ENCODE data around the gene MC3R.
"Not testable (repeated sequence)": the region's sequence is repeated elsewhere in the genome, so short reads cannot be mapped to it uniquely, and the experiment has no call there.

The MC3R gene

GRCh38 chr20:56211051-56211450 is 37.5 kb upstream of the MC3R start:
- no peak for DNase-seq (ENCODE audit: low read depth, low spot score)
- no peak for TF ChIP-seq SUZ12 (IDR thresholded peaks at IDR 0.05; ENCODE audit: extremely low read depth, insufficient read depth, insufficient read length)
- TF ChIP-seq ZNF274 (IDR thresholded peaks at IDR 0.05; ENCODE audit: low read depth, low read length): no peak
- no peak for TF ChIP-seq YY1 (IDR thresholded peaks at IDR 0.05; ENCODE audit: insufficient read depth, insufficient read length)
- Histone ChIP-seq H3K9me3 (ENCODE audit: insufficient read depth, low read length) (peaks cover 21% of the 10 kb centered on the region; the same call in 1 of the 2 replicates), H3K4me1 (ENCODE audit: insufficient read depth, insufficient read length) (no peaks in the 10 kb centered on the region), H3K4me3 (ENCODE audit: insufficient read length, low read depth) (no peak overlapping the region), H3K9ac (ENCODE audit: insufficient read length, low read depth) (no peak overlapping the region), H3K36me3 (ENCODE audit: insufficient read depth, insufficient read length, low read length) (no peaks in the 10 kb centered on the region), H3K27me3 (ENCODE audit: insufficient read depth, insufficient read length) (no peaks in the 10 kb centered on the region)

GRCh38 chr20:56212091-56212490 is 36.4 kb upstream of the MC3R start:
- Histone ChIP-seq H3K4me3 (ENCODE audit: insufficient read length, low read depth) (no peak overlapping the region), H3K36me3 (ENCODE audit: insufficient read depth, insufficient read length, low read length) (no peaks in the 10 kb centered on the region), H3K9ac (ENCODE audit: insufficient read length, low read depth) (no peak overlapping the region), H3K27me3 (ENCODE audit: insufficient read depth, insufficient read length) (no peaks in the 10 kb centered on the region), H3K9me3 (ENCODE audit: insufficient read depth, low read length) (peaks cover 20% of the 10 kb centered on the region; the same call in 1 of the 2 replicates), H3K4me1 (ENCODE audit: insufficient read depth, insufficient read length) (no peaks in the 10 kb centered on the region)
- DNase-seq (ENCODE audit: low read depth, low spot score): no peak
- TF ChIP-seq YY1 (IDR thresholded peaks at IDR 0.05; ENCODE audit: insufficient read depth, insufficient read length): no peak
- no peak for TF ChIP-seq SUZ12 (IDR thresholded peaks at IDR 0.05; ENCODE audit: extremely low read depth, insufficient read depth, insufficient read length)
- no peak for TF ChIP-seq ZNF274 (IDR thresholded peaks at IDR 0.05; ENCODE audit: low read depth, low read length)

GRCh38 chr20:56213321-56213720 is 35.2 kb upstream of the MC3R start:
- H3K9me3 ChIP-seq (ENCODE audit: insufficient read depth, low read length): peaks cover 10% of the 10 kb centered on the region; the same call in 1 of the 2 replicates
- H3K27me3 ChIP-seq (ENCODE audit: insufficient read depth, insufficient read length): no peaks in the 10 kb centered on the region
- H3K4me1 ChIP-seq (ENCODE audit: insufficient read depth, insufficient read length): no peaks in the 10 kb centered on the region
- no peaks in the 10 kb centered on the region for H3K36me3 ChIP-seq (ENCODE audit: insufficient read depth, insufficient read length, low read length)
- no peak for DNase-seq (ENCODE audit: low read depth, low spot score)
- TF ChIP-seq YY1 (IDR thresholded peaks at IDR 0.05; ENCODE audit: insufficient read depth, insufficient read length) (no peak), SUZ12 (IDR thresholded peaks at IDR 0.05; ENCODE audit: extremely low read depth, insufficient read depth, insufficient read length) (no peak), ZNF274 (IDR thresholded peaks at IDR 0.05; ENCODE audit: low read depth, low read length) (no peak)
- no peak overlapping the region for H3K4me3 ChIP-seq (ENCODE audit: insufficient read length, low read depth)
- no peak overlapping the region for H3K9ac ChIP-seq (ENCODE audit: insufficient read length, low read depth)

- H3K27me3 ChIP-seq (ENCODE audit: insufficient read depth, insufficient read length): no peaks in the 10 kb centered on the region
- H3K9ac ChIP-seq (ENCODE audit: insufficient read length, low read depth): no peak overlapping the region
- TF ChIP-seq ZNF274 (IDR thresholded peaks at IDR 0.05; ENCODE audit: low read depth, low read length) (no peak), YY1 (IDR thresholded peaks at IDR 0.05; ENCODE audit: insufficient read depth, insufficient read length) (no peak), SUZ12 (IDR thresholded peaks at IDR 0.05; ENCODE audit: extremely low read depth, insufficient read depth, insufficient read length) (no peak)
- no peak overlapping the region for H3K4me3 ChIP-seq (ENCODE audit: insufficient read length, low read depth)
- H3K36me3 ChIP-seq (ENCODE audit: insufficient read depth, insufficient read length, low read length): no peaks in the 10 kb centered on the region
- no peak for DNase-seq (ENCODE audit: low read depth, low spot score)
- H3K4me1 ChIP-seq (ENCODE audit: insufficient read depth, insufficient read length): no peaks in the 10 kb centered on the region
- H3K9me3 ChIP-seq (ENCODE audit: insufficient read depth, low read length): peaks cover 20% of the 10 kb centered on the region
Observed at GRCh38 chr20:56215115-56215514, 33.4 kb upstream of the MC3R start.

DNA sequence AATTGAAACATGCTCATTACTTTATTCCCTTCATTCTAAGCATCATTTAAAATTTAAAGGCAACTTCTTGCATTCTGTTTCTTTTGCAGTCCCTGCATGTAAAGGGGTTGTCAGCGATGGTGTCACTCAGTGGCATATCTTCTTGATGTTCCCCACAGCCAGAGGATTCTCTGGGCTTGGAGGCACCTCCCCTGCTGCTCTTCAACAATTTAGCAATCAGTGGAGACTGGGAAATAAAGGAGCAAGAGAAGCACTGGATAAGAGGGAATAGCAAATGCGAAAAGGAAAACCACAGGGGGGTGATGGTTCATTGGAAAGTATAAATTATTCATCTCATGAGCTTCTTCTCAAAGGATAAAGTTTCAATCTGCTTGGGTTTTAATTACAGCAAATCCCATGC is 30.7 kb upstream of the MC3R start:
- Histone ChIP-seq H3K4me1 (ENCODE audit: insufficient read depth, insufficient read length) (no peaks in the 10 kb centered on the region), H3K27me3 (ENCODE audit: insufficient read depth, insufficient read length) (no peaks in the 10 kb centered on the region), H3K9me3 (ENCODE audit: insufficient read depth, low read length) (peaks cover 33% of the 10 kb centered on the region), H3K4me3 (ENCODE audit: insufficient read length, low read depth) (no peak overlapping the region), H3K9ac (ENCODE audit: insufficient read length, low read depth) (no peak overlapping the region), H3K36me3 (ENCODE audit: insufficient read depth, insufficient read length, low read length) (no peaks in the 10 kb centered on the region)
- DNase-seq (ENCODE audit: low read depth, low spot score): peak; percentile 77
- TF ChIP-seq SUZ12 (IDR thresholded peaks at IDR 0.05; ENCODE audit: extremely low read depth, insufficient read depth, insufficient read length): no peak
- no peak for TF ChIP-seq ZNF274 (IDR thresholded peaks at IDR 0.05; ENCODE audit: low read depth, low read length)
- TF ChIP-seq YY1 (IDR thresholded peaks at IDR 0.05; ENCODE audit: insufficient read depth, insufficient read length): no peak

DNA sequence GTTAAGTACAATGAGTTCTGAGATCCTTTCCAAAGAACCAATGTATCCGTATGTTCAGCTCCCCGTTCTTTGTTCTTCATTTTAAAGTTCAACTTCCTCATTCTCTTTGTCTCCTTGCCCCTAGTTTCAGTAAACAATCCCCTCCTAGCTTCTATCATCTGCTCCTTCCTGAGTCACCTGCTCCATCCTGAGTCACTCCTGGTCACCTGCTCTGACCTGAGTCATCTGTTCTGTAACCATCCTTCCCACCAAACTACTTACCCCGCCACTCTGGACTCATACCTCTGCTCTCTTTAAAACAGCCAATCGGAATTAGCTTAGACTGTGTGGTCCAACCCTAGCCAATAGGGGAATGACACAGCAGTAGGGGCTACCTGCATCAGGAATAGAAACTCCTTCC is 27.3 kb upstream of the MC3R start:
- H3K4me3 ChIP-seq (ENCODE audit: insufficient read length, low read depth); H3K36me3 ChIP-seq (ENCODE audit: insufficient read depth, insufficient read length, low read length); H3K27me3 ChIP-seq (ENCODE audit: insufficient read depth, insufficient read length); H3K9ac ChIP-seq (ENCODE audit: insufficient read length, low read depth); H3K4me1 ChIP-seq (ENCODE audit: insufficient read depth, insufficient read length); DNase-seq (ENCODE audit: low read depth, low spot score): not testable (repeated sequence)
- H3K9me3 ChIP-seq (ENCODE audit: insufficient read depth, low read length): peaks cover 52% of the 10 kb centered on the region

- Histone ChIP-seq H3K4me1 (ENCODE audit: insufficient read depth, insufficient read length) (no peaks in the 10 kb centered on the region), H3K9me3 (ENCODE audit: insufficient read depth, low read length) (peaks cover 52% of the 10 kb centered on the region), H3K9ac (ENCODE audit: insufficient read length, low read depth) (no peak overlapping the region), H3K27me3 (ENCODE audit: insufficient read depth, insufficient read length) (no peaks in the 10 kb centered on the region), H3K36me3 (ENCODE audit: insufficient read depth, insufficient read length, low read length) (no peaks in the 10 kb centered on the region), H3K4me3 (ENCODE audit: insufficient read length, low read depth) (no peak overlapping the region)
- no peak for TF ChIP-seq ZNF274 (IDR thresholded peaks at IDR 0.05; ENCODE audit: low read depth, low read length)
- no peak for TF ChIP-seq SUZ12 (IDR thresholded peaks at IDR 0.05; ENCODE audit: extremely low read depth, insufficient read depth, insufficient read length)
- no peak for TF ChIP-seq YY1 (IDR thresholded peaks at IDR 0.05; ENCODE audit: insufficient read depth, insufficient read length)
- no peak for DNase-seq (ENCODE audit: low read depth, low spot score)
Observed at GRCh38 chr20:56222201-56222600, 26.3 kb upstream of the MC3R start.

DNA sequence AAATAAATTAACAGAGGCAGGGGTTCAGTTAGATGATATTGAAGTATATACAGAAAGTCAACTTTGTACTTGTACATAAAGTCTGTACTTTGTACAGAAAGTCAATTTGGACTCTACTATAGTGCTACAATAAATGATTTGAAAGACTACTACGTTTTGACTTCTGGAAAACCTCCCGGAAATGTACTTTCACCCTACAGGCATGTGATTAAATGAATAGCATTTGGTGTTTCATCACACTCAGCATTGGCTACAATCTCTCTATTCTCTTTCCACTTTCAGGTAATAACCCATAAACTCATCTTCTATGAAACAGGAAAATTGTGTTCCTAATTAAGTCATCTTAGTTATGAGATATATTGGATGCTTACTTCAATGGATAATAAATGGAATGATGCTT is 25.6 kb upstream of the MC3R start:
- DNase-seq (ENCODE audit: low read depth, low spot score): no peak

More for the DNA sequence above, 25.6 kb upstream of the MC3R start:
- no peak overlapping the region for H3K4me3 ChIP-seq (ENCODE audit: insufficient read length, low read depth)
- no peaks in the 10 kb centered on the region for H3K27me3 ChIP-seq (ENCODE audit: insufficient read depth, insufficient read length)
- H3K9me3 ChIP-seq (ENCODE audit: insufficient read depth, low read length): peaks cover 52% of the 10 kb centered on the region
- TF ChIP-seq SUZ12 (IDR thresholded peaks at IDR 0.05; ENCODE audit: extremely low read depth, insufficient read depth, insufficient read length) (no peak), YY1 (IDR thresholded peaks at IDR 0.05; ENCODE audit: insufficient read depth, insufficient read length) (no peak), ZNF274 (IDR thresholded peaks at IDR 0.05; ENCODE audit: low read depth, low read length) (no peak)
- no peaks in the 10 kb centered on the region for H3K36me3 ChIP-seq (ENCODE audit: insufficient read depth, insufficient read length, low read length)
- no peak overlapping the region for H3K9ac ChIP-seq (ENCODE audit: insufficient read length, low read depth)
- no peaks in the 10 kb centered on the region for H3K4me1 ChIP-seq (ENCODE audit: insufficient read depth, insufficient read length)

All from NT2/D1 (cell line).